Thoracic aorta (tissue), 2 donors: ENCODE measurements around the gene OLFM1. TPM values are rescaled to one million over a fixed set of nuclear protein-coding genes. Genes with fewer than 3 reads are reported as not detected.

Source experiments
- ATAC-seq: fragments of 150-250 bp; one replicate; pipeline ENCODE4 v1.8.0; 2017; ENCODE audit warnings: low read depth; ENCODE audit not compliant: insufficient number of reproducible peaks, low FRiP score
- DNase-seq: peaks from one replicate; pipeline ENCODE4 v3.0.0-alpha.2; 2020; ENCODE audit warnings: low spot score
- H3K27ac ChIP-seq, 2 donors: fragments of 200-600 bp; sonication (generic); 1 replicate in 1 of 2; 2 replicates in 1 of 2; pipeline ENCODE4 v1.5.1; 2016; ENCODE audit warnings: mild to moderate bottlenecking in 2 of 2, moderate library complexity in 2 of 2
- H3K27me3 ChIP-seq: fragments of 200-600 bp; sonication (generic); replicated peaks from 2 replicates; pipeline ENCODE4 v1.6.0; 2016; ENCODE audit warnings: mild to moderate bottlenecking; ENCODE audit not compliant: insufficient read depth
- H3K36me3 ChIP-seq: fragments of 200-600 bp; sonication (generic); one replicate; pipeline ENCODE4 v1.5.1; 2016
- H3K4me1 ChIP-seq, 2 donors: fragments of 200-600 bp; sonication (generic); 1 replicate in 1 of 2; 2 replicates in 1 of 2; pipeline versions ENCODE4 v1.5.1 to v1.6.0; 2016; ENCODE audit warnings: low read depth in 2 of 2, mild to moderate bottlenecking in 1 of 2; ENCODE audit not compliant: control insufficient read depth in 1 of 2
- H3K4me3 ChIP-seq: fragments of 200-600 bp; sonication (generic); 2 replicates; pipeline ENCODE4 v1.5.1; 2016; ENCODE audit warnings: mild to moderate bottlenecking
- H3K9me3 ChIP-seq: fragments of 200-600 bp; sonication (generic); 2 replicates; pipeline ENCODE4 v1.5.1; 2016
- CTCF ChIP-seq: fragments of 200-600 bp; sonication (generic); IDR thresholded peaks from one replicate; pipeline ENCODE4 v1.5.1; 2019; ENCODE audit warnings: antibody characterized with exemption
- total RNA-seq, 2 donors: library from RNA; depleted of rRNA; stranded (reverse); fragments of >200 nt; gene quantifications; one replicate each; pipeline versions ENCODE4 v1.1.0 to v1.2.3, GENCODE V29; 2016

OLFM1 gene
- total RNA-seq, 2 donors from 2014 or later = 14.5 to 24.5 TPM

- no peak for DNase-seq
- Histone ChIP-seq H3K4me3 (no peak overlapping the region), H3K27ac (no peak overlapping the region), H3K9me3 (no peaks in the 10 kb centered on the region), H3K27me3 (no peaks in the 10 kb centered on the region), H3K36me3 (no peaks in the 10 kb centered on the region), H3K4me1 (peaks cover 0 to 11% of the 10 kb centered on the region in 2 donors)
- no peak for TF ChIP-seq CTCF
- ATAC-seq = no peak
Observed at GRCh38 chr9:135081264-135081660, 6.2 kb upstream of the OLFM1 start.

GRCh38 chr9:135081731-135082130 lies 5.7 kb upstream of the OLFM1 start:
- ATAC-seq (no peak), DNase-seq (no peak)
- Histone ChIP-seq H3K36me3 (no peaks in the 10 kb centered on the region), H3K4me3 (no peak overlapping the region), H3K27ac (no peak overlapping the region), H3K9me3 (no peaks in the 10 kb centered on the region), H3K4me1 (peaks cover under 1 to 11% of the 10 kb centered on the region in 2 donors), H3K27me3 (no peaks in the 10 kb centered on the region)
- no peak for TF ChIP-seq CTCF

GRCh38 chr9:135082536-135082935 lies 4.9 kb upstream of the OLFM1 start:
- Histone ChIP-seq H3K4me3 (no peak overlapping the region), H3K9me3 (no peaks in the 10 kb centered on the region), H3K27ac (no peak overlapping the region), H3K27me3 (no peaks in the 10 kb centered on the region), H3K36me3 (no peaks in the 10 kb centered on the region), H3K4me1 (peaks cover 6 to 17% of the 10 kb centered on the region in 2 donors)
- TF ChIP-seq CTCF = no peak
- DNase-seq (no peak), ATAC-seq (no peak)

GRCh38 chr9:135083241-135083810 lies 4.1 kb upstream of the OLFM1 start:
- Histone ChIP-seq H3K9me3 (no peaks in the 10 kb centered on the region), H3K27me3 (no peaks in the 10 kb centered on the region), H3K27ac (no peak overlapping the region), H3K4me3 (no peak overlapping the region), H3K4me1 (peaks cover 6 to 22% of the 10 kb centered on the region in 2 donors), H3K36me3 (no peaks in the 10 kb centered on the region)
- no peak for TF ChIP-seq CTCF
- DNase-seq (no peak), ATAC-seq (no peak)

- Histone ChIP-seq H3K9me3 (no peaks in the 10 kb centered on the region), H3K27ac (no peak overlapping the region), H3K4me1 (peaks cover 6 to 27% of the 10 kb centered on the region in 2 donors), H3K36me3 (no peaks in the 10 kb centered on the region), H3K27me3 (no peaks in the 10 kb centered on the region), H3K4me3 (no peak overlapping the region)
- no peak for ATAC-seq
- TF ChIP-seq CTCF = no peak
- no peak for DNase-seq
Observed at GRCh38 chr9:135083831-135084230, 3.6 kb upstream of the OLFM1 start.
